ENCODE results near the gene NUP43. TPM values are rescaled to one million over a fixed set of nuclear protein-coding genes. Genes with fewer than 3 reads are reported as not detected.

Gene NUP43
- total and polyA plus RNA-seq, 2 of the 13 experiments (the other 11 are each of a cell fraction or from before 2014, with no cell fraction given) = 38.9 to 85.1 TPM

- TF ChIP-seq, protein P1, sequence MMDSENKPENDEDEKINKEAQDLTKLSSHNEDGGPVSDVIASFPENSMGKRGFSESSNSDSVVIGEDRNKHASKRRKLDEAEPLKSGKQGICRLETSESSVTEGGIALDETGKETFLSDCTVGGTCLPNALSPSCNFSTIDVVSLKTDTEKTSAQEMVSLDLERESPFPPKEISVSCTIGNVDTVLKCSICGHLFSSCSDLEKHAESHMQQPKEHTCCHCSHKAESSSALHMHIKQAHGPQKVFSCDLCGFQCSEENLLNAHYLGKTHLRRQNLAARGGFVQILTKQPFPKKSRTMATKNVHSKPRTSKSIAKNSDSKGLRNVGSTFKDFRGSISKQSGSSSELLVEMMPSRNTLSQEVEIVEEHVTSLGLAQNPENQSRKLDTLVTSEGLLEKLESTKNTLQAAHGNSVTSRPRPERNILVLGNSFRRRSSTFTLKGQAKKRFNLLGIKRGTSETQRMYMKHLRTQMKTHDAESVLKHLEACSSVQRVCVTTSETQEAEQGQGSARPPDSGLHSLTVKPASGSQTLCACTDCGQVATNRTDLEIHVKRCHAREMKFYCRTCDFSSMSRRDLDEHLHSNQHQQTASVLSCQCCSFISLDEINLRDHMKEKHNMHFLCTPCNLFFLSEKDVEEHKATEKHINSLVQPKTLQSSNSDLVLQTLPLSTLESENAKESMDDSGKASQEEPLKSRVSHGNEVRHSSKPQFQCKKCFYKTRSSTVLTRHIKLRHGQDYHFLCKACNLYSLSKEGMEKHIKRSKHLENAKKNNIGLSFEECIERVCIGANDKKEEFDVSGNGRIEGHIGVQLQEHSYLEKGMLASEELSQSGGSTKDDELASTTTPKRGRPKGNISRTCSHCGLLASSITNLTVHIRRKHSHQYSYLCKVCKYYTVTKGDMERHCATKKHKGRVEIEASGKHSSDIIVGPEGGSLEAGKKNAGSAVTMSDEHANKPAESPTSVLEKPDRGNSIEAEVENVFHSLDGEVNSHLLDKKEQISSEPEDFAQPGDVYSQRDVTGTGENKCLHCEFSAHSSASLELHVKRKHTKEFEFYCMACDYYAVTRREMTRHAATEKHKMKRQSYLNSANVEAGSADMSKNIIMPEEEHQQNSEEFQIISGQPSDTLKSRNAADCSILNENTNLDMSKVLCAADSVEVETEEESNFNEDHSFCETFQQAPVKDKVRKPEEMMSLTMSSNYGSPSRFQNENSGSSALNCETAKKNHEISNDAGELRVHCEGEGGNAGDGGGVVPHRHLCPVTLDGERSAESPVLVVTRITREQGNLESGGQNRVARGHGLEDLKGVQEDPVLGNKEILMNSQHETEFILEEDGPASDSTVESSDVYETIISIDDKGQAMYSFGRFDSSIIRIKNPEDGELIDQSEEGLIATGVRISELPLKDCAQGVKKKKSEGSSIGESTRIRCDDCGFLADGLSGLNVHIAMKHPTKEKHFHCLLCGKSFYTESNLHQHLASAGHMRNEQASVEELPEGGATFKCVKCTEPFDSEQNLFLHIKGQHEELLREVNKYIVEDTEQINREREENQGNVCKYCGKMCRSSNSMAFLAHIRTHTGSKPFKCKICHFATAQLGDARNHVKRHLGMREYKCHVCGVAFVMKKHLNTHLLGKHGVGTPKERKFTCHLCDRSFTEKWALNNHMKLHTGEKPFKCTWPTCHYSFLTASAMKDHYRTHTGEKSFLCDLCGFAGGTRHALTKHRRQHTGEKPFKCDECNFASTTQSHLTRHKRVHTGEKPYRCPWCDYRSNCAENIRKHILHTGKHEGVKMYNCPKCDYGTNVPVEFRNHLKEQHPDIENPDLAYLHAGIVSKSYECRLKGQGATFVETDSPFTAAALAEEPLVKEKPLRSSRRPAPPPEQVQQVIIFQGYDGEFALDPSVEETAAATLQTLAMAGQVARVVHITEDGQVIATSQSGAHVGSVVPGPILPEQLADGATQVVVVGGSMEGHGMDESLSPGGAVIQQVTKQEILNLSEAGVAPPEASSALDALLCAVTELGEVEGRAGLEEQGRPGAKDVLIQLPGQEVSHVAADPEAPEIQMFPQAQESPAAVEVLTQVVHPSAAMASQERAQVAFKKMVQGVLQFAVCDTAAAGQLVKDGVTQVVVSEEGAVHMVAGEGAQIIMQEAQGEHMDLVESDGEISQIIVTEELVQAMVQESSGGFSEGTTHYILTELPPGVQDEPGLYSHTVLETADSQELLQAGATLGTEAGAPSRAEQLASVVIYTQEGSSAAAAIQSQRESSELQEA (CRISPR knock-in tag; IDR thresholded peaks at IDR 0.05; ENCODE audit: not compliant biosample characterization) = peak; percentile 53
- TF ChIP-seq PCBP2 (optimal IDR thresholded peaks at IDR 0.05; ENCODE audit: low read depth, low read length, poor library complexity, severe bottlenecking) = no peak
- no peak for TF ChIP-seq ZFP36L2 (CRISPR knock-in tag; IDR thresholded peaks at IDR 0.05)
- no peak for TF ChIP-seq LCORL (IDR thresholded peaks at IDR 0.05)
- peak; percentile 45; the same call in 1 of the 2 replicates for TF ChIP-seq LCORL (CRISPR knock-in tag; IDR thresholded peaks at IDR 0.05)
- TF ChIP-seq MEIS1 (CRISPR knock-in tag; IDR thresholded peaks at IDR 0.05; ENCODE audit: borderline replicate concordance) = peak; percentile 30; the same call in 1 of the 2 replicates
- no peak for TF ChIP-seq GATAD2A (CRISPR knock-in tag; IDR thresholded peaks at IDR 0.05)
- no peak for TF ChIP-seq SOX6 (IDR thresholded peaks at IDR 0.05)
- TF ChIP-seq SOX6 (CRISPR knock-in tag; IDR thresholded peaks at IDR 0.05) = peak; percentile 50; the same call in 1 of the 2 replicates
- TF ChIP-seq, protein P2, sequence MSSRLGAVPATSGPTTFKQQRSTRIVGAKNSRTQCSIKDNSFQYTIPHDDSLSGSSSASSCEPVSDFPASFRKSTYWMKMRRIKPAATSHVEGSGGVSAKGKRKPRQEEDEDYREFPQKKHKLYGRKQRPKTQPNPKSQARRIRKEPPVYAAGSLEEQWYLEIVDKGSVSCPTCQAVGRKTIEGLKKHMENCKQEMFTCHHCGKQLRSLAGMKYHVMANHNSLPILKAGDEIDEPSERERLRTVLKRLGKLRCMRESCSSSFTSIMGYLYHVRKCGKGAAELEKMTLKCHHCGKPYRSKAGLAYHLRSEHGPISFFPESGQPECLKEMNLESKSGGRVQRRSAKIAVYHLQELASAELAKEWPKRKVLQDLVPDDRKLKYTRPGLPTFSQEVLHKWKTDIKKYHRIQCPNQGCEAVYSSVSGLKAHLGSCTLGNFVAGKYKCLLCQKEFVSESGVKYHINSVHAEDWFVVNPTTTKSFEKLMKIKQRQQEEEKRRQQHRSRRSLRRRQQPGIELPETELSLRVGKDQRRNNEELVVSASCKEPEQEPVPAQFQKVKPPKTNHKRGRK (CRISPR knock-in tag; IDR thresholded peaks at IDR 0.05) = no peak
- no peak for TF ChIP-seq ZNF260 (CRISPR knock-in tag; IDR thresholded peaks at IDR 0.05; ENCODE audit: borderline replicate concordance, low read depth)
- TF ChIP-seq ZNF253 (CRISPR knock-in tag; IDR thresholded peaks at IDR 0.05; ENCODE audit: borderline replicate concordance) = peak; percentile 67; the same call in 1 of the 2 replicates
- 0 out of 2 replicates have a peak, but pooled peaks have one; percentile 45 for TF ChIP-seq NFKB2 (CRISPR knock-in tag; IDR thresholded peaks at IDR 0.05; ENCODE audit: borderline replicate concordance)
- TF ChIP-seq, protein P3, sequence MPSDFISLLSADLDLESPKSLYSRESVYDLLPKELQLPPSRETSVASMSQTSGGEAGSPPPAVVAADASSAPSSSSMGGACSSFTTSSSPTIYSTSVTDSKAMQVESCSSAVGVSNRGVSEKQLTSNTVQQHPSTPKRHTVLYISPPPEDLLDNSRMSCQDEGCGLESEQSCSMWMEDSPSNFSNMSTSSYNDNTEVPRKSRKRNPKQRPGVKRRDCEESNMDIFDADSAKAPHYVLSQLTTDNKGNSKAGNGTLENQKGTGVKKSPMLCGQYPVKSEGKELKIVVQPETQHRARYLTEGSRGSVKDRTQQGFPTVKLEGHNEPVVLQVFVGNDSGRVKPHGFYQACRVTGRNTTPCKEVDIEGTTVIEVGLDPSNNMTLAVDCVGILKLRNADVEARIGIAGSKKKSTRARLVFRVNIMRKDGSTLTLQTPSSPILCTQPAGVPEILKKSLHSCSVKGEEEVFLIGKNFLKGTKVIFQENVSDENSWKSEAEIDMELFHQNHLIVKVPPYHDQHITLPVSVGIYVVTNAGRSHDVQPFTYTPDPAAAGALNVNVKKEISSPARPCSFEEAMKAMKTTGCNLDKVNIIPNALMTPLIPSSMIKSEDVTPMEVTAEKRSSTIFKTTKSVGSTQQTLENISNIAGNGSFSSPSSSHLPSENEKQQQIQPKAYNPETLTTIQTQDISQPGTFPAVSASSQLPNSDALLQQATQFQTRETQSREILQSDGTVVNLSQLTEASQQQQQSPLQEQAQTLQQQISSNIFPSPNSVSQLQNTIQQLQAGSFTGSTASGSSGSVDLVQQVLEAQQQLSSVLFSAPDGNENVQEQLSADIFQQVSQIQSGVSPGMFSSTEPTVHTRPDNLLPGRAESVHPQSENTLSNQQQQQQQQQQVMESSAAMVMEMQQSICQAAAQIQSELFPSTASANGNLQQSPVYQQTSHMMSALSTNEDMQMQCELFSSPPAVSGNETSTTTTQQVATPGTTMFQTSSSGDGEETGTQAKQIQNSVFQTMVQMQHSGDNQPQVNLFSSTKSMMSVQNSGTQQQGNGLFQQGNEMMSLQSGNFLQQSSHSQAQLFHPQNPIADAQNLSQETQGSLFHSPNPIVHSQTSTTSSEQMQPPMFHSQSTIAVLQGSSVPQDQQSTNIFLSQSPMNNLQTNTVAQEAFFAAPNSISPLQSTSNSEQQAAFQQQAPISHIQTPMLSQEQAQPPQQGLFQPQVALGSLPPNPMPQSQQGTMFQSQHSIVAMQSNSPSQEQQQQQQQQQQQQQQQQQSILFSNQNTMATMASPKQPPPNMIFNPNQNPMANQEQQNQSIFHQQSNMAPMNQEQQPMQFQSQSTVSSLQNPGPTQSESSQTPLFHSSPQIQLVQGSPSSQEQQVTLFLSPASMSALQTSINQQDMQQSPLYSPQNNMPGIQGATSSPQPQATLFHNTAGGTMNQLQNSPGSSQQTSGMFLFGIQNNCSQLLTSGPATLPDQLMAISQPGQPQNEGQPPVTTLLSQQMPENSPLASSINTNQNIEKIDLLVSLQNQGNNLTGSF (CRISPR knock-in tag; IDR thresholded peaks at IDR 0.05) = no peak
- TF ChIP-seq ELF3 (CRISPR knock-in tag; IDR thresholded peaks at IDR 0.05) = no peak
Observed at GRCh38 chr6:149750136-149750609, 3.8 kb upstream of the NUP43 start (continued).

Data from HepG2 (cell line).